Upper lobe of left lung (tissue), 6 donors: ENCODE measurements around the gene TMEM134. TPM values are rescaled to one million over a fixed set of nuclear protein-coding genes. Genes with fewer than 3 reads are reported as not detected.

Source experiments
- ATAC-seq, 2 donors: fragments of 200-7000 bp; cut with Tn5 transposase; one replicate each; pipeline ENCODE4 v1.9.1; 2022; ENCODE audit warnings: mild to moderate bottlenecking in 2 of 2, moderate library complexity in 2 of 2; ENCODE audit not compliant: low FRiP score in 2 of 2
- DNase-seq, 2 donors: peaks; one replicate each; pipeline ENCODE4 v3.0.0-alpha.2; 2019 to 2020
- H3K27ac ChIP-seq, 4 donors: fragments of 200-600 bp; sonication (generic); one replicate each; pipeline ENCODE4 v1.5.1; 2016 to 2019
- H3K27me3 ChIP-seq, 4 donors: fragments of 200-600 bp; sonication (generic); one replicate each; pipeline ENCODE4 v1.5.1; 2017 to 2019
- H3K36me3 ChIP-seq, 4 donors: fragments of 200-600 bp; sonication (generic); one replicate each; pipeline ENCODE4 v1.5.1; 2016 to 2019
- H3K4me1 ChIP-seq, 4 donors: fragments of 200-600 bp; sonication (generic); one replicate each; pipeline ENCODE4 v1.5.1; 2018 to 2019
- H3K4me3 ChIP-seq, 4 donors: fragments of 200-600 bp; sonication (generic); one replicate each; pipeline ENCODE4 v1.5.1; 2017 to 2019; ENCODE audit warnings: mild to moderate bottlenecking in 2 of 4, moderate library complexity in 1 of 4
- H3K9me3 ChIP-seq, 4 donors: fragments of 200-600 bp; sonication (generic); one replicate each; pipeline ENCODE4 v1.5.1; 2018 to 2019
- EP300 ChIP-seq, 4 donors: sonication (generic); formaldehyde crosslinking; IDR thresholded peaks; one replicate each; pipeline ENCODE4 v1.5.1; 2017; ENCODE audit warnings: antibody characterized with exemption in 4 of 4, control low read depth in 2 of 4
- POLR2A ChIP-seq, 4 donors: fragments of 450-650 bp; IDR thresholded peaks; one replicate each; pipeline ENCODE4 v1.5.1; 2016 to 2017; ENCODE audit warnings: antibody characterized with exemption in 4 of 4, mild to moderate bottlenecking in 2 of 4
- POLR2AphosphoS5 ChIP-seq, 2 donors: sonication (generic); formaldehyde crosslinking; IDR thresholded peaks; one replicate each; pipeline ENCODE4 v1.5.1; 2017; ENCODE audit warnings: antibody characterized with exemption in 2 of 2
- WGBS, 2 donors: methylation state at CpG; one replicate each; pipeline ENCODE4 v1.1.5; 2017 to 2018; 5-methylcytosine and 5-hydroxymethylcytosine counted together
- total RNA-seq, 6 donors: library from RNA; depleted of rRNA in 4 of 6; stranded (reverse); fragments of >200 nt in 4 of 6; gene quantifications; one replicate each; pipeline versions ENCODE4 v1.1.0 to v1.2.1, GENCODE V29; 2016 to 2021
- TF ChIP-seq, protein P1 (sequence below), 6 experiments: fragments of 450-650 bp in 4 of 6; fragments of 200-600 bp in 2 of 6; sonication (generic) in 2 of 6; IDR thresholded peaks; one replicate each; pipeline ENCODE4 v1.5.1; 2016 to 2019; ENCODE audit warnings: antibody characterized with exemption in 6 of 6
- donor health status: DM: no; HTN: no; CAD: no; lungs with moderate emphysema.
- donor health status: DM: no; HTN: yes; CAD: no; lungs with severe emphysema.

Gene TMEM134
- total RNA-seq, 6 donors from 2014 or later, result 51.2 to 102 (median 75.2) TPM

- Histone ChIP-seq H3K9me3 (no peaks in the 10 kb centered on the region), H3K4me3 (peak overlapping the region; percentile 18 to 82 (median 65)), H3K4me1 (peaks cover 38 to 51% (median 39%) of the 10 kb centered on the region in 4 donors), H3K27me3 (no peaks in the 10 kb centered on the region), H3K36me3 (no peaks in the 10 kb centered on the region), H3K27ac (peak overlapping the region; percentile 83 to 90 (median 88))
- DNase-seq (peak; percentile 99 to 100), ATAC-seq (peak; percentile 95 to 98)
- 2 to 3% methylated on average over 20 to 30 of the region's 97 CpGs for WGBS, 2 donors
- TF ChIP-seq EP300 (IDR thresholded peaks at IDR 0.05), result no peak
- TF ChIP-seq, protein P1, sequence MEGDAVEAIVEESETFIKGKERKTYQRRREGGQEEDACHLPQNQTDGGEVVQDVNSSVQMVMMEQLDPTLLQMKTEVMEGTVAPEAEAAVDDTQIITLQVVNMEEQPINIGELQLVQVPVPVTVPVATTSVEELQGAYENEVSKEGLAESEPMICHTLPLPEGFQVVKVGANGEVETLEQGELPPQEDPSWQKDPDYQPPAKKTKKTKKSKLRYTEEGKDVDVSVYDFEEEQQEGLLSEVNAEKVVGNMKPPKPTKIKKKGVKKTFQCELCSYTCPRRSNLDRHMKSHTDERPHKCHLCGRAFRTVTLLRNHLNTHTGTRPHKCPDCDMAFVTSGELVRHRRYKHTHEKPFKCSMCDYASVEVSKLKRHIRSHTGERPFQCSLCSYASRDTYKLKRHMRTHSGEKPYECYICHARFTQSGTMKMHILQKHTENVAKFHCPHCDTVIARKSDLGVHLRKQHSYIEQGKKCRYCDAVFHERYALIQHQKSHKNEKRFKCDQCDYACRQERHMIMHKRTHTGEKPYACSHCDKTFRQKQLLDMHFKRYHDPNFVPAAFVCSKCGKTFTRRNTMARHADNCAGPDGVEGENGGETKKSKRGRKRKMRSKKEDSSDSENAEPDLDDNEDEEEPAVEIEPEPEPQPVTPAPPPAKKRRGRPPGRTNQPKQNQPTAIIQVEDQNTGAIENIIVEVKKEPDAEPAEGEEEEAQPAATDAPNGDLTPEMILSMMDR (IDR thresholded peaks at IDR 0.05), result peak in 5 of 6 experiments; percentile 12 to 62 (median 30)
- peak in 2 of 4 donors; percentile 55 to 73 for TF ChIP-seq POLR2A (IDR thresholded peaks at IDR 0.05)
- peak; percentile 48 to 79 for TF ChIP-seq POLR2AphosphoS5 (IDR thresholded peaks at IDR 0.05)
Observed at GRCh38 chr11:67420646-67421429, 48.2 kb downstream of the TMEM134 start.

GRCh38 chr11:67420147-67420645, 48.9 kb downstream of the TMEM134 start:
- TF ChIP-seq POLR2AphosphoS5 (IDR thresholded peaks at IDR 0.05) (no peak), EP300 (IDR thresholded peaks at IDR 0.05) (no peak), POLR2A (IDR thresholded peaks at IDR 0.05) (no peak)
- Histone ChIP-seq H3K9me3 (no peaks in the 10 kb centered on the region), H3K4me1 (peaks cover 43 to 57% (median 45%) of the 10 kb centered on the region in 4 donors), H3K4me3 (peak overlapping the region; percentile 18 to 82 (median 65)), H3K27me3 (peaks cover 0 to under 1% (median 0%) of the 10 kb centered on the region in 4 donors), H3K36me3 (no peaks in the 10 kb centered on the region), H3K27ac (peak overlapping the region; percentile 83 to 90 (median 88))
- WGBS, 2 donors, result 39 to 40% methylated on average over 7 to 15 of the region's 15 CpGs
- no peak for DNase-seq
- no peak for ATAC-seq

DNA sequence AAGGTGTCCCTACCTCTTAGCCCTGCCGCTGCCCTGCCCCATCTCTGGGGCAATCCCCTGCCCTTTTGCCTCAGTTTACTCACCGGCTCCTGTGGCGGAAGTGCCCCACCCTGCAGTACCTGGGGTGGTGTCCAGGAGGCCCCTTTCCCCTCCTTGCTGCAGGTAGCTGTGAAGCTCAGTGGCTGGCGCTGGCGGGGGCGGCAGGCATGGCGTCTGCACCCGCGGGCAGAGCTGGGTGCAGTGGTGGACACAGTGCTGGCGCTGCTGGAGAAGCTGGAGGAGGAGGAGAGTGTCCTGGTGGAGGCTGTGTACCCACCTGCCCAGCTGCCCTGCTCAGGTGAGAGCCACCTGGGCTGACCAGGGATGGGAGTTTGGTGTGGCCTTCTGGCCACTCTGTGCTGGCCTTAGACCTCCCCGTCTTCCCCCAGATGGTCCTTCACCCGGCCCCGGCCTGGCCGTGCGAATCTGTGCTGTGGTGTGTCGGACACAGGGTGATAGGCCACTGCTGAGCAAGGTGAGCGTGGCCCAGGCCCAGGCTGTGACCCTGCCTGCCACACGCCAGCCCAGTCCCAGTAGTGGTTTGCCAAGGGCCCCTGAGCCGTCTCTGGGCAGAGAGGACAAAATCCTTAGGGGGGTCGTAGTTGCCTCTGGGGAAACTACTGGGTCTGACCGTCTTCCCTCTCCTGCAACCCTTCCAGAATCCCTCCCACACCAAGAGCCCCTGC, 49.6 kb downstream of the TMEM134 start:
- Histone ChIP-seq H3K4me3 (no peak overlapping the region), H3K9me3 (no peaks in the 10 kb centered on the region), H3K27ac (peak overlapping the region; percentile 83 to 90 (median 88)), H3K4me1 (peaks cover 47 to 63% (median 50%) of the 10 kb centered on the region in 4 donors), H3K36me3 (no peaks in the 10 kb centered on the region), H3K27me3 (peaks cover 0 to 3% (median 0%) of the 10 kb centered on the region in 4 donors)
- WGBS, 2 donors, result 96 to 98% methylated on average over 16 to 18 of the region's 21 CpGs
- ATAC-seq (no peak), DNase-seq (peak in 1 of 2 donors; percentile 81)
- TF ChIP-seq POLR2A (IDR thresholded peaks at IDR 0.05), result no peak
- no peak for TF ChIP-seq EP300 (IDR thresholded peaks at IDR 0.05)
- TF ChIP-seq POLR2AphosphoS5 (IDR thresholded peaks at IDR 0.05), result no peak
- TF ChIP-seq, protein P1 (IDR thresholded peaks at IDR 0.05), result no peak

DNA sequence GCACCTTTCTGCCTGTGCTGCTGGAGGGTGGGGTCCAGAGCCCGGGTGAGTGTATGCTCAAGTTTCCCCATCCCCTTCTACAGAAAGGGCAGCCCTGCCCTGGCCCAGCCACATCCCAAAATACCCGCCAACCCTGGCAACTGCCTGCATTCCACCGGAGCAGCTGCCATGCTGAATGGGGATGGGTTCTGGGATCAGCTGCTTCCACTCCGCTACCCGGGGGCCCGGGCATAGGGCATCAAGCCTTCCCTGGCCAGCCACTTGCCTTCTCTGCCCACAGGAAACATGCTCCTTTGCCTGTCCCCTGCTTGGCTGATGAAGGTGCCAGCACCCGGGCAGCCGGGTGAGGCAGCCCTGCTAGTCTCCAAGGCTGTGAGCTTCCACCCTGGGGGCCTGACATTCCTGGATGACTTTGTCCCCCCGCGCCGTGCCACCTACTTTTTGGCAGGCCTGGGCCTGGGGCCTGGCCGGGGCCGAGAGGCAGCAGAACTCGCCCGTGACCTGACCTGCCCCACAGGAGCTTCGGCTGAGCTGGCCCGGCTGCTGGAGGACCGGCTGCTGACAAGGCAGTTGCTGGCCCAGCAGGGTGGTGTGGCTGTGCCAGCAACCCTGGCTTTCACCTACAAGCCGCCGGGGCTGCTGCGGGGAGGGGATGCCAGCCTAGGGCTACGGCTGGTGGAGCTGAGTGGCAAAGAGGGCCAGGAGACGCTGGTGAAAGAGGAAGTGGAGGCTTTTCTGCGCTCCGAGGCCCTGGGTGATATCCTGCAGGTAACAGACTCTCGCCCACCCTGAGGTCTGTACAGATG, 50.4 kb downstream of the TMEM134 start:
- peaks cover 47 to 63% (median 50%) of the 10 kb centered on the region in 4 donors for H3K4me1 ChIP-seq
- no peak for ATAC-seq
- WGBS, 2 donors, result 70 to 83% methylated on average over 12 to 23 of the region's 26 CpGs

More for the DNA sequence above, 50.4 kb downstream of the TMEM134 start:
- no peaks in the 10 kb centered on the region for H3K36me3 ChIP-seq
- peak overlapping the region in 2 of 4 donors; percentile 13 to 42 for H3K27ac ChIP-seq
- no peak overlapping the region for H3K4me3 ChIP-seq
- TF ChIP-seq POLR2A (IDR thresholded peaks at IDR 0.05), result no peak
- TF ChIP-seq EP300 (IDR thresholded peaks at IDR 0.05), result no peak
- TF ChIP-seq, protein P1 (IDR thresholded peaks at IDR 0.05), result no peak
- TF ChIP-seq POLR2AphosphoS5 (IDR thresholded peaks at IDR 0.05), result no peak
- peak in 1 of 2 donors; percentile 86 for DNase-seq
- no peaks in the 10 kb centered on the region for H3K9me3 ChIP-seq
- peaks cover 0 to 3% (median 0%) of the 10 kb centered on the region in 4 donors for H3K27me3 ChIP-seq
